ENCODE data around the gene LRP5.

DNA sequence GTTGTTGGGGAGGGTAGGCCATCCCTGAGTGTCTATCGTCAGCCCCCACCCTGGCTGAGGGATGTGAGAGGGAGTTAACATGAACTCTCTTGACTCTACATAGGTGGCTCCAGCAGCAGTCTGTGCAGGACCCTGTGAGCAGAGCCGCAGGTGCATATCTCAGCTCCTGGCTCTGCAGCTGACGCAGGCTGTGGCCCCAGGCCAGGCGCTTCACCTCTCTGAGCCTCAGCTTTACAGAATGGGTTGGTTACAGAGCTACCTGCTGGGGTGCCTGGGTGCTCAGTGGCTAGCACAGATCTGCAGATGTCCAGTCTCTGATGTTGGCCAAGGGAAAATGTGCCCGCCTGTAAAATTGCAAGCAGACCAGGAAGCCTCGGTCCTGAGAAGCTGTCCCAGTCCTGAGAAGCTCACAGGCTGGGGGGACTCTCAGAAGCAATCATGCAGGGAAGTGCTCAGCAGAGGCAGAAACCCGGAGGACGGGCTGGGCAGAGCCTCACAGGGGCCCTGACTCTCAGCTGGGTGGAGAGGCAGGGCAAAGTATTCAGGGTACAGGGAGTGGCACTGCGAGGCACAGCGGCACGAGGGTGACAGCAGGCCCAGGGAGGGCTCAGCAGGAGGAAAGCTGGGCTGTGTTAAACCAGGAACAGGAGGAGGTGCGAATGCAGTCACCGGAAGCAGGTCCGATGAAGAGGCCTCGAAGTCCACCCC, 15.9 kb upstream of the LRP5 start:
- TF ChIP-seq, protein P1, sequence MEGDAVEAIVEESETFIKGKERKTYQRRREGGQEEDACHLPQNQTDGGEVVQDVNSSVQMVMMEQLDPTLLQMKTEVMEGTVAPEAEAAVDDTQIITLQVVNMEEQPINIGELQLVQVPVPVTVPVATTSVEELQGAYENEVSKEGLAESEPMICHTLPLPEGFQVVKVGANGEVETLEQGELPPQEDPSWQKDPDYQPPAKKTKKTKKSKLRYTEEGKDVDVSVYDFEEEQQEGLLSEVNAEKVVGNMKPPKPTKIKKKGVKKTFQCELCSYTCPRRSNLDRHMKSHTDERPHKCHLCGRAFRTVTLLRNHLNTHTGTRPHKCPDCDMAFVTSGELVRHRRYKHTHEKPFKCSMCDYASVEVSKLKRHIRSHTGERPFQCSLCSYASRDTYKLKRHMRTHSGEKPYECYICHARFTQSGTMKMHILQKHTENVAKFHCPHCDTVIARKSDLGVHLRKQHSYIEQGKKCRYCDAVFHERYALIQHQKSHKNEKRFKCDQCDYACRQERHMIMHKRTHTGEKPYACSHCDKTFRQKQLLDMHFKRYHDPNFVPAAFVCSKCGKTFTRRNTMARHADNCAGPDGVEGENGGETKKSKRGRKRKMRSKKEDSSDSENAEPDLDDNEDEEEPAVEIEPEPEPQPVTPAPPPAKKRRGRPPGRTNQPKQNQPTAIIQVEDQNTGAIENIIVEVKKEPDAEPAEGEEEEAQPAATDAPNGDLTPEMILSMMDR (conservative IDR thresholded peaks at IDR 0.05; ENCODE audit: low read depth in 2 of 2) = no peak
- TF ChIP-seq EZH2 (IDR thresholded peaks at IDR 0.05; ENCODE audit: low read depth, unreplicated experiment) (no peak), POLR2AphosphoS5 (IDR thresholded peaks at IDR 0.05; ENCODE audit: low read depth) (no peak), EZH2phosphoT487 (IDR thresholded peaks at IDR 0.05; ENCODE audit: unreplicated experiment) (no peak), NANOG (IDR thresholded peaks at IDR 0.05; ENCODE audit: borderline replicate concordance) (no peak), JUNB (IDR thresholded peaks at IDR 0.05; ENCODE audit: unreplicated experiment) (no peak), CREB1 (CRISPR knock-in tag; IDR thresholded peaks at IDR 0.05; ENCODE audit: low read depth) (no peak), ZNF331 (CRISPR knock-in tag; IDR thresholded peaks at IDR 0.05; ENCODE audit: low read depth) (no peak), STAT1 (IDR thresholded peaks at IDR 0.05; ENCODE audit: unreplicated experiment) (no peak)
- TF ChIP-seq, protein P2, sequence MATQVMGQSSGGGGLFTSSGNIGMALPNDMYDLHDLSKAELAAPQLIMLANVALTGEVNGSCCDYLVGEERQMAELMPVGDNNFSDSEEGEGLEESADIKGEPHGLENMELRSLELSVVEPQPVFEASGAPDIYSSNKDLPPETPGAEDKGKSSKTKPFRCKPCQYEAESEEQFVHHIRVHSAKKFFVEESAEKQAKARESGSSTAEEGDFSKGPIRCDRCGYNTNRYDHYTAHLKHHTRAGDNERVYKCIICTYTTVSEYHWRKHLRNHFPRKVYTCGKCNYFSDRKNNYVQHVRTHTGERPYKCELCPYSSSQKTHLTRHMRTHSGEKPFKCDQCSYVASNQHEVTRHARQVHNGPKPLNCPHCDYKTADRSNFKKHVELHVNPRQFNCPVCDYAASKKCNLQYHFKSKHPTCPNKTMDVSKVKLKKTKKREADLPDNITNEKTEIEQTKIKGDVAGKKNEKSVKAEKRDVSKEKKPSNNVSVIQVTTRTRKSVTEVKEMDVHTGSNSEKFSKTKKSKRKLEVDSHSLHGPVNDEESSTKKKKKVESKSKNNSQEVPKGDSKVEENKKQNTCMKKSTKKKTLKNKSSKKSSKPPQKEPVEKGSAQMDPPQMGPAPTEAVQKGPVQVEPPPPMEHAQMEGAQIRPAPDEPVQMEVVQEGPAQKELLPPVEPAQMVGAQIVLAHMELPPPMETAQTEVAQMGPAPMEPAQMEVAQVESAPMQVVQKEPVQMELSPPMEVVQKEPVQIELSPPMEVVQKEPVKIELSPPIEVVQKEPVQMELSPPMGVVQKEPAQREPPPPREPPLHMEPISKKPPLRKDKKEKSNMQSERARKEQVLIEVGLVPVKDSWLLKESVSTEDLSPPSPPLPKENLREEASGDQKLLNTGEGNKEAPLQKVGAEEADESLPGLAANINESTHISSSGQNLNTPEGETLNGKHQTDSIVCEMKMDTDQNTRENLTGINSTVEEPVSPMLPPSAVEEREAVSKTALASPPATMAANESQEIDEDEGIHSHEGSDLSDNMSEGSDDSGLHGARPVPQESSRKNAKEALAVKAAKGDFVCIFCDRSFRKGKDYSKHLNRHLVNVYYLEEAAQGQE (IDR thresholded peaks at IDR 0.05; ENCODE audit: unreplicated experiment) = no peak
- TF ChIP-seq, protein P3, sequence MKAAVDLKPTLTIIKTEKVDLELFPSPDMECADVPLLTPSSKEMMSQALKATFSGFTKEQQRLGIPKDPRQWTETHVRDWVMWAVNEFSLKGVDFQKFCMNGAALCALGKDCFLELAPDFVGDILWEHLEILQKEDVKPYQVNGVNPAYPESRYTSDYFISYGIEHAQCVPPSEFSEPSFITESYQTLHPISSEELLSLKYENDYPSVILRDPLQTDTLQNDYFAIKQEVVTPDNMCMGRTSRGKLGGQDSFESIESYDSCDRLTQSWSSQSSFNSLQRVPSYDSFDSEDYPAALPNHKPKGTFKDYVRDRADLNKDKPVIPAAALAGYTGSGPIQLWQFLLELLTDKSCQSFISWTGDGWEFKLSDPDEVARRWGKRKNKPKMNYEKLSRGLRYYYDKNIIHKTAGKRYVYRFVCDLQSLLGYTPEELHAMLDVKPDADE (IDR thresholded peaks at IDR 0.05) = no peak
- TF ChIP-seq, protein P4, sequence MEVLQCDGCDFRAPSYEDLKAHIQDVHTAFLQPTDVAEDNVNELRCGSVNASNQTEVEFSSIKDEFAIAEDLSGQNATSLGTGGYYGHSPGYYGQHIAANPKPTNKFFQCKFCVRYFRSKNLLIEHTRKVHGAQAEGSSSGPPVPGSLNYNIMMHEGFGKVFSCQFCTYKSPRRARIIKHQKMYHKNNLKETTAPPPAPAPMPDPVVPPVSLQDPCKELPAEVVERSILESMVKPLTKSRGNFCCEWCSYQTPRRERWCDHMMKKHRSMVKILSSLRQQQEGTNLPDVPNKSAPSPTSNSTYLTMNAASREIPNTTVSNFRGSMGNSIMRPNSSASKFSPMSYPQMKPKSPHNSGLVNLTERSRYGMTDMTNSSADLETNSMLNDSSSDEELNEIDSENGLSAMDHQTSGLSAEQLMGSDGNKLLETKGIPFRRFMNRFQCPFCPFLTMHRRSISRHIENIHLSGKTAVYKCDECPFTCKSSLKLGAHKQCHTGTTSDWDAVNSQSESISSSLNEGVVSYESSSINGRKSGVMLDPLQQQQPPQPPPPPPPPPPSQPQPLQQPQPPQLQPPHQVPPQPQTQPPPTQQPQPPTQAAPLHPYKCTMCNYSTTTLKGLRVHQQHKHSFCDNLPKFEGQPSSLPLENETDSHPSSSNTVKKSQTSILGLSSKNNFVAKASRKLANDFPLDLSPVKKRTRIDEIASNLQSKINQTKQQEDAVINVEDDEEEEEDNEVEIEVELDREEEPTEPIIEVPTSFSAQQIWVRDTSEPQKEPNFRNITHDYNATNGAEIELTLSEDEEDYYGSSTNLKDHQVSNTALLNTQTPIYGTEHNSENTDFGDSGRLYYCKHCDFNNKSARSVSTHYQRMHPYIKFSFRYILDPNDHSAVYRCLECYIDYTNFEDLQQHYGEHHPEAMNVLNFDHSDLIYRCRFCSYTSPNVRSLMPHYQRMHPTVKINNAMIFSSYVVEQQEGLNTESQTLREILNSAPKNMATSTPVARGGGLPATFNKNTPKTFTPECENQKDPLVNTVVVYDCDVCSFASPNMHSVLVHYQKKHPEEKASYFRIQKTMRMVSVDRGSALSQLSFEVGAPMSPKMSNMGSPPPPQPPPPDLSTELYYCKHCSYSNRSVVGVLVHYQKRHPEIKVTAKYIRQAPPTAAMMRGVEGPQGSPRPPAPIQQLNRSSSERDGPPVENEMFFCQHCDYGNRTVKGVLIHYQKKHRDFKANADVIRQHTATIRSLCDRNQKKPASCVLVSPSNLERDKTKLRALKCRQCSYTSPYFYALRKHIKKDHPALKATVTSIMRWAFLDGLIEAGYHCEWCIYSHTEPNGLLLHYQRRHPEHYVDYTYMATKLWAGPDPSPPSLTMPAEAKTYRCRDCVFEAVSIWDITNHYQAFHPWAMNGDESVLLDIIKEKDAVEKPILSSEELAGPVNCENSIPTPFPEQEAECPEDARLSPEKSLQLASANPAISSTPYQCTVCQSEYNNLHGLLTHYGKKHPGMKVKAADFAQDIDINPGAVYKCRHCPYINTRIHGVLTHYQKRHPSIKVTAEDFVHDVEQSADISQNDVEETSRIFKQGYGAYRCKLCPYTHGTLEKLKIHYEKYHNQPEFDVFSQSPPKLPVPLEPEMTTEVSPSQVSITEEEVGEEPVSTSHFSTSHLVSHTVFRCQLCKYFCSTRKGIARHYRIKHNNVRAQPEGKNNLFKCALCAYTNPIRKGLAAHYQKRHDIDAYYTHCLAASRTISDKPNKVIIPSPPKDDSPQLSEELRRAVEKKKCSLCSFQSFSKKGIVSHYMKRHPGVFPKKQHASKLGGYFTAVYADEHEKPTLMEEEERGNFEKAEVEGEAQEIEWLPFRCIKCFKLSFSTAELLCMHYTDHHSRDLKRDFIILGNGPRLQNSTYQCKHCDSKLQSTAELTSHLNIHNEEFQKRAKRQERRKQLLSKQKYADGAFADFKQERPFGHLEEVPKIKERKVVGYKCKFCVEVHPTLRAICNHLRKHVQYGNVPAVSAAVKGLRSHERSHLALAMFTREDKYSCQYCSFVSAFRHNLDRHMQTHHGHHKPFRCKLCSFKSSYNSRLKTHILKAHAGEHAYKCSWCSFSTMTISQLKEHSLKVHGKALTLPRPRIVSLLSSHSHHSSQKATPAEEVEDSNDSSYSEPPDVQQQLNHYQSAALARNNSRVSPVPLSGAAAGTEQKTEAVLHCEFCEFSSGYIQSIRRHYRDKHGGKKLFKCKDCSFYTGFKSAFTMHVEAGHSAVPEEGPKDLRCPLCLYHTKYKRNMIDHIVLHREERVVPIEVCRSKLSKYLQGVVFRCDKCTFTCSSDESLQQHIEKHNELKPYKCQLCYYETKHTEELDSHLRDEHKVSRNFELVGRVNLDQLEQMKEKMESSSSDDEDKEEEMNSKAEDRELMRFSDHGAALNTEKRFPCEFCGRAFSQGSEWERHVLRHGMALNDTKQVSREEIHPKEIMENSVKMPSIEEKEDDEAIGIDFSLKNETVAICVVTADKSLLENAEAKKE (CRISPR knock-in tag; IDR thresholded peaks at IDR 0.05) = no peak
